HG03025 (cell line): ENCODE results near the gene GPR148.

Experiments
- ATAC-seq: cut with Tn5 transposase; IDR thresholded peaks from one replicate; pipeline ENCODE4 v1.9.1; 2021; ENCODE audit warnings: mild to moderate bottlenecking, moderate library complexity; ENCODE audit not compliant: unreplicated experiment, low FRiP score

The GPR148 gene

GRCh38 chr2:130749078-130749477 is 20.2 kb downstream of the GPR148 start:
- no peak for ATAC-seq

GRCh38 chr2:130749641-130750040 is 20.8 kb downstream of the GPR148 start:
- ATAC-seq, result no peak

GRCh38 chr2:130754811-130755210 is 25.9 kb downstream of the GPR148 start:
- ATAC-seq, result no peak

- ATAC-seq, result no peak
Measured at GRCh38 chr2:130755256-130756052, 26.6 kb downstream of the GPR148 start, which contains the start of gene AMER3. TSS of gene AMER3 (plus strand) at chr2:130755540. CDS start at chr2:130762073, 6,533 bp downstream.

GRCh38 chr2:130756053-130756873 is 27.4 kb downstream of the GPR148 start:
- no peak for ATAC-seq

- ATAC-seq, result no peak
Measured at GRCh38 chr2:130756874-130757668, 28.2 kb downstream of the GPR148 start.

GRCh38 chr2:130759906-130760753 is 31.3 kb downstream of the GPR148 start:
- ATAC-seq, result no peak

- ATAC-seq, result no peak
Measured at GRCh38 chr2:130760754-130761751, 32.2 kb downstream of the GPR148 start.

- ATAC-seq, result no peak
Measured at GRCh38 chr2:130762031-130762909, 33.4 kb downstream of the GPR148 start.

- ATAC-seq, result no peak
Measured at GRCh38 chr2:130762910-130763385, 34.1 kb downstream of the GPR148 start.

- ATAC-seq, result no peak
Measured at GRCh38 chr2:130763405-130763804, 34.5 kb downstream of the GPR148 start.

GRCh38 chr2:130764035-130764820 is 35.4 kb downstream of the GPR148 start:
- ATAC-seq, result no peak

- ATAC-seq, result no peak
Measured at GRCh38 chr2:130764821-130765115, 35.9 kb downstream of the GPR148 start.

GRCh38 chr2:130765464-130765863 is 36.6 kb downstream of the GPR148 start:
- ATAC-seq, result no peak

GRCh38 chr2:130766037-130766436 is 37.2 kb downstream of the GPR148 start:
- no peak for ATAC-seq

GRCh38 chr2:130766711-130767407 is 38.0 kb downstream of the GPR148 start:
- no peak for ATAC-seq
